ENCODE data around the gene IL17RD.

Gene IL17RD

GRCh38 chr3:57130571-57131209 is 34.5 kb downstream of the IL17RD start:
- H3K4me3 ChIP-seq (ENCODE audit: low read depth, low read length): no peak overlapping the region
- H3K27ac ChIP-seq (ENCODE audit: extremely low read depth, low read depth, low read length): no peak overlapping the region
- H3K9me3 ChIP-seq (ENCODE audit: control insufficient read depth, insufficient read depth, low read depth, low read length): no peaks in the 10 kb centered on the region
- TF ChIP-seq SALL2 (tag by site-specific recombination; IDR thresholded peaks at IDR 0.05; ENCODE audit: borderline replicate concordance) (no peak), ZNF837 (tag by site-specific recombination; IDR thresholded peaks at IDR 0.05) (no peak), ZNF660 (tag by site-specific recombination; IDR thresholded peaks at IDR 0.05) (no peak), ZNF580 (tag by site-specific recombination; IDR thresholded peaks at IDR 0.05) (no peak), ZNF404 (tag by site-specific recombination; IDR thresholded peaks at IDR 0.05) (no peak), ZSCAN5A (tag by site-specific recombination; IDR thresholded peaks at IDR 0.05) (no peak), SP3 (tag by site-specific recombination; IDR thresholded peaks at IDR 0.05) (no peak), YY2 (tag by site-specific recombination; IDR thresholded peaks at IDR 0.05) (no peak), ZNF624 (tag by site-specific recombination; IDR thresholded peaks at IDR 0.05) (no peak), ZNF174 (tag by site-specific recombination; IDR thresholded peaks at IDR 0.05) (no peak), SCRT2 (tag by site-specific recombination; IDR thresholded peaks at IDR 0.05) (no peak), ZNF677 (tag by site-specific recombination; IDR thresholded peaks at IDR 0.05) (no peak), ZBTB20 (tag by site-specific recombination; IDR thresholded peaks at IDR 0.05) (no peak), ZNF274 (IDR thresholded peaks at IDR 0.05; ENCODE audit: low read length) (no peak), ZNF274 (tag by site-specific recombination; IDR thresholded peaks at IDR 0.05; ENCODE audit: borderline replicate concordance) (no peak), YY1 (tag by site-specific recombination; IDR thresholded peaks at IDR 0.05) (no peak), REST (tag by site-specific recombination; IDR thresholded peaks at IDR 0.05) (no peak), ZNF157 (tag by site-specific recombination; IDR thresholded peaks at IDR 0.05) (no peak)
- TF ChIP-seq, protein P1, sequence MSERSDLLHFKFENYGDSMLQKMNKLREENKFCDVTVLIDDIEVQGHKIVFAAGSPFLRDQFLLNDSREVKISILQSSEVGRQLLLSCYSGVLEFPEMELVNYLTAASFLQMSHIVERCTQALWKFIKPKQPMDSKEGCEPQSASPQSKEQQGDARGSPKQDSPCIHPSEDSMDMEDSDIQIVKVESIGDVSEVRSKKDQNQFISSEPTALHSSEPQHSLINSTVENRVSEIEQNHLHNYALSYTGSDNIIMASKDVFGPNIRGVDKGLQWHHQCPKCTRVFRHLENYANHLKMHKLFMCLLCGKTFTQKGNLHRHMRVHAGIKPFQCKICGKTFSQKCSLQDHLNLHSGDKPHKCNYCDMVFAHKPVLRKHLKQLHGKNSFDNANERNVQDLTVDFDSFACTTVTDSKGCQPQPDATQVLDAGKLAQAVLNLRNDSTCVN (tag by site-specific recombination; optimal IDR thresholded peaks at IDR 0.05): no peak
- TF ChIP-seq, protein P2, sequence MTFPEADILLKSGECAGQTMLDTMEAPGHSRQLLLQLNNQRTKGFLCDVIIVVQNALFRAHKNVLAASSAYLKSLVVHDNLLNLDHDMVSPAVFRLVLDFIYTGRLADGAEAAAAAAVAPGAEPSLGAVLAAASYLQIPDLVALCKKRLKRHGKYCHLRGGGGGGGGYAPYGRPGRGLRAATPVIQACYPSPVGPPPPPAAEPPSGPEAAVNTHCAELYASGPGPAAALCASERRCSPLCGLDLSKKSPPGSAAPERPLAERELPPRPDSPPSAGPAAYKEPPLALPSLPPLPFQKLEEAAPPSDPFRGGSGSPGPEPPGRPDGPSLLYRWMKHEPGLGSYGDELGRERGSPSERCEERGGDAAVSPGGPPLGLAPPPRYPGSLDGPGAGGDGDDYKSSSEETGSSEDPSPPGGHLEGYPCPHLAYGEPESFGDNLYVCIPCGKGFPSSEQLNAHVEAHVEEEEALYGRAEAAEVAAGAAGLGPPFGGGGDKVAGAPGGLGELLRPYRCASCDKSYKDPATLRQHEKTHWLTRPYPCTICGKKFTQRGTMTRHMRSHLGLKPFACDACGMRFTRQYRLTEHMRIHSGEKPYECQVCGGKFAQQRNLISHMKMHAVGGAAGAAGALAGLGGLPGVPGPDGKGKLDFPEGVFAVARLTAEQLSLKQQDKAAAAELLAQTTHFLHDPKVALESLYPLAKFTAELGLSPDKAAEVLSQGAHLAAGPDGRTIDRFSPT (tag by site-specific recombination; IDR thresholded peaks at IDR 0.05): no peak
- no peaks in the 10 kb centered on the region for H3K36me3 ChIP-seq (ENCODE audit: control insufficient read depth in 2 of 2, insufficient read depth in 1 of 2, low read length in 2 of 2)
- POLR2A ChIA-PET: no interaction called here
- peaks cover 3% of the 10 kb centered on the region; the same call in 1 of the 2 replicates for H3K4me1 ChIP-seq (ENCODE audit: control insufficient read depth, insufficient read depth, low read length)
- CTCF ChIA-PET: interaction anchor here (0.7 kb wide), 1 partner anchor 40 kb away, joined by 3 read pairs; no protein-coding TSS in a partner anchor
